ENCODE results near the gene ABHD16A. TPM values are rescaled to one million over a fixed set of nuclear protein-coding genes. Genes with fewer than 3 reads are reported as not detected.

Gene ABHD16A
- polyA plus RNA-seq, 10 donors, result 36.3 to 50.0 (median 39.2) TPM

- no peak for DNase-seq
These were observed 31.2 kb upstream of the ABHD16A start for GRCh38 chr6:31734247-31734820.

- DNase-seq, result no peak
These were observed 30.6 kb upstream of the ABHD16A start for GRCh38 chr6:31733734-31734133.

GRCh38 chr6:31732029-31732428, 28.9 kb upstream of the ABHD16A start:
- no peak for DNase-seq

DNA sequence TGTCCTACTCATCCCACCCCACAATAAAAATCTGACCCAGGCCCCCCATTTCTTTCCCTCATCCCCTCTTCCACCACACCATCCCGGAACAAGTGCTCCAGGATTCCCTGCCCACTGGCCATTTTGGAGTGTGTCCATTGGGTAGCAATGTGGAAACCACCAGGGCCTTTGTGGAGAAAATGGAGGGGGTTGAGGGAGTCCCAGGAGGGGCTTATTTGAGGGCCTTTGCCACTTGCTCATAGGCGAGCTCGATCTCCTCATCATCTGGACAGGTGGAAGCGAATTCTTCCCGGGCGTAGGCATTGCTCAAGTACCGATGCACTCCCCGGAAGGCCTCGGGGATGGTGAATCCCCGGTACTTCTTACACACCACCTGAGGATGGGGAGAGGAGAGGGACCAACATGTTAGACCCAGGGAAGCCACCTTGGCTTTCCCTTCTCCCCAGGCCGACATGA, 27.5 kb upstream of the ABHD16A start:
- no peak for DNase-seq

- DNase-seq, result peak; percentile 91 to 97 (median 97)
These were observed 27.0 kb upstream of the ABHD16A start for GRCh38 chr6:31729979-31730630.

DNA sequence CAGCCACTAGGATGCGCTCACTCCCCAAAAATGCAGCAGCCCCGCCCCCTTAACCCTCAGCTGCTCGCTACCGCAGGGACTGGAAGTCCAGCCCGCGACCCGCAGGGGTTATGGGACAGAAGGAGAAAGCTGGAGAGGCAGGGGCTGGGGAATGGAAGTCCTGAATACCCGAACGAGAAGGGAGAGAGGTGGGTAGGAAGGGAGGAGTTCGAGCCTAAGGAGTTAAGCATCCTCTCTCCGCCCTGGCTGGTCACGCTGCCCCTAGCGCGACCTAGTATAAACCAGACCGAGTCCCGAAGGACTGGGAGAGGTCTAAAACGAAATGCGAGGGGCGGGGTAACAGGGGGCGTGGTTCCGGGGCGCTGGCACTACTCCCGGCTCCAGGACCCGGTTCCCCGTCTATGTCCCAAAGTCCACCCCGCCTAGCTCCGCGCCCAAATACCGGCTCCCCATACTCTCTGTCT, 26.4 kb upstream of the ABHD16A start:
- DNase-seq, result peak; percentile 90 to 97 (median 93)

DNA sequence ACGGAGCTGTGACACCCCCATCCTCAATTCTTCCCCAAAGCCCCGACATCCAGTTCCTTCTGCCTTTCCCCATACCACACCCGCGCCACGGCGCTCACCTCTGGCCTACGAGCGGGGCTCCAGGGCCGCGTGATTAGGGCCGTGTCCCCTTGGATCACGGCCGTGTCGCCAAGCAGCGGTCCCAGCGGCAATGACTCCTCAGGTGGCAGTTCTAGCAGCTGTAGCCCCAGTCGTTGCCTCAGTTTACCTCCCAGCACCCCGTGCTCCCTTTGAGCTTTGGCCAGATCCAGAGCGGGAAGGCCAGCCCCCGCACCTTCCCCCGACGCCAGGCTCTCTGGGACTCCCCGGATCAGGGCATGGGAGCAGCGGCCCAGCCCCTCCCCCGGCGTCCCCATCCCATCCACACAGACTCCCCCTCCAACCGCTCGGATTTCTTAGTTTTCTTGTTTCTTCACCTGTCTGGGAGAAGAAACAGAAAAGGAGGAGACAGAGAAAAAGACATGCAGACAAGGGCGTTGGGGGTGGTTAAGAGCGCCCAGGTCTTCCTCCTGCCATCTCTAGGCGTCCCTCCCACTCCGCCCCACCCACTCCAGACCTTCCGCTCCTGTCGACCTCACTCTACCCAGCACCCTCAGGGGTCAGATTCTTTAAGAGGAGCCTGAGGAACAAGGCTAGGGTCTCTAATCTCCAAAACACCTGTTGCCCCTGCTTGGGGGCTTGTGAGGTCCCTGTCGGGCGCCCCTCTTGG, 25.8 kb upstream of the ABHD16A start, which contains the start of gene DDAH2:
TSS of gene DDAH2 (minus strand) at position 533 of the 748 bp plus-strand sequence. CDS start at position 395, 138 bp downstream.
- peak in 1 of 3 donors; percentile 47 for DNase-seq

DNA sequence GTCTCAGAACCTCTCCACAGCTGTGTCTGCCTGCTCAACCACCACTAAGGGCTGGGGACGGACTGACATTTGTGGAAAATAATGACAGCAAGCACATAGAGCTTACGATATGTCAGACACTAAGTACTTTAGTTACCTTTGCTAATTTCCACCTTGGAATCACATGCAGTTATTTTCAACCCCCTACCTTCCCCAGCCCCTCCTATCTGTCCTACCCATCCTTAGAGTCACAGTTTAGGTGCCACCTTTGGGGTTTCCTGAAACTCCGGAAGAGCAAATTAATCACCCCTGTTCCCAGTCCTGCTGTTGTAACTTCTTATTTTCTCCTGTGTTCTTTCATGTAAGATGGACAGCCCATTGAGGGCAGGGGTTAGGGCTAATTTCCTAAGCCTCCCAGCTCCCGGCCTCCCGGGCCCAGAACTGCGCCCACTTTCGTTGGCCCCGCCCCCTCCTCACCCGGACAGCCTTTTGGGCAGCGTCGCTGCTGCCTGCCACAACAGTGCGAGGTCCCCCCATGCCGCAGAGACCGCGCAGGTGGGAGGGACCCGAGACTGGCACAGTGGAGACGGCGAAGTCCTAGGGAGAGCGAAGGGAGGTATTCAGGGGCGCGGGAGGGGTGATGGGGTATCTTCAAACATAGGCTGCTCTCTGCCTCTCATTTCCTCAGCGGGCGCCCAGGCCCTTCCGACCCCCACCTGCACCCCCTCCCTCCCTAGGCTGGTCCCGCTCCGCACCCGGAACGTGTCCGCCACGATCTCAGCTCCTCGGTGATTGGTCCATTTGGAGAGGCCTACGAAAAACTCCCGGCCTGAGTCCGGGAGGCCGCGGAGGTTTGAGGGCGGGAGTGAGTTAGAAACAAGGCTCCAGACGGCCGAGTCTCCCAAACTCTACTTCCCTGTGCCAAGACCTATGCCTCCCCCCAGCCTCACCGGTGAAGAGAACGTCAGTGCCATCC, 24.9 kb upstream of the ABHD16A start:
- peak in 1 of 3 donors; percentile 11 for DNase-seq

GRCh38 chr6:31727034-31727716, 24.1 kb upstream of the ABHD16A start:
- peak in 1 of 3 donors; percentile 37 for DNase-seq

DNA sequence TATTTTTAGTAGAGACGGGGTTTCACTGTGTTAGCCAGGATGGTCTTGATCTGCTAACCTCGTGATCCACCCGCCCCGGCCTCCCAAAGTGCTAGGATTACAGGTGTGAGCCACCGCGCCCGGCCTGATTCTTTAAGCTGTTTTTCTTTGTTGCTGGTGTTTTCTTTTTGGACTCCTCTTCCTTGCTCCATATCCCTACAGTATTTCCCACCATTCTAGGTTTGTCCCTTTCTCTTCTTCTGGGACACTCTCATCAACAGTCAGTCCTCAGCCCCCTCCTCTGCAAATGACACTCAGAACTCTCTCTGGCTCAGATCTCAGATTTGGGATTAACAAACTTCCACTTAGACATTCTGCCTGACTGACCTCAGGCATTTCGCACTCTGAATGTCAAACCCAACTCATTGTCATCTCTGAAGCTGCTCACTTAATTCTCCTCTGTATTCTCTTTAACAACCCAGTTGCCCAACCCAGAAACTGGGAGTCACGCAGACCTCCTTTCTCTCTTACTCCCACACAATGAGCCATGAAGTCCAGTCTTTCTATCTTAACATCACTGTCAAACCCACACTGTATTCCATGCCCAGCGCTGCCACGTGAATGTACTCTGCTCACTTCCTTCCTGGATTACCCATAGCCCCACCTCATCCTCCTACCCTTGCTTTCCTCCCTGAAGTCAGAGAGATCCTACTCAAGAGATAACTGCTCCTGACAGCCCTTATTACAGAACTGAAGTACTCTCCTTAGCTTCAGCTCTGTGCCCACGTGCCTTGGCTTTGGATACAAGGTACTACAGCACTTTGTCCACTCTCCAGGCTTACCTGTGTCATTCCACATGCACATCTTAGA, 22.6 kb upstream of the ABHD16A start:
- peak in 1 of 3 donors; percentile 14 for DNase-seq

DNA sequence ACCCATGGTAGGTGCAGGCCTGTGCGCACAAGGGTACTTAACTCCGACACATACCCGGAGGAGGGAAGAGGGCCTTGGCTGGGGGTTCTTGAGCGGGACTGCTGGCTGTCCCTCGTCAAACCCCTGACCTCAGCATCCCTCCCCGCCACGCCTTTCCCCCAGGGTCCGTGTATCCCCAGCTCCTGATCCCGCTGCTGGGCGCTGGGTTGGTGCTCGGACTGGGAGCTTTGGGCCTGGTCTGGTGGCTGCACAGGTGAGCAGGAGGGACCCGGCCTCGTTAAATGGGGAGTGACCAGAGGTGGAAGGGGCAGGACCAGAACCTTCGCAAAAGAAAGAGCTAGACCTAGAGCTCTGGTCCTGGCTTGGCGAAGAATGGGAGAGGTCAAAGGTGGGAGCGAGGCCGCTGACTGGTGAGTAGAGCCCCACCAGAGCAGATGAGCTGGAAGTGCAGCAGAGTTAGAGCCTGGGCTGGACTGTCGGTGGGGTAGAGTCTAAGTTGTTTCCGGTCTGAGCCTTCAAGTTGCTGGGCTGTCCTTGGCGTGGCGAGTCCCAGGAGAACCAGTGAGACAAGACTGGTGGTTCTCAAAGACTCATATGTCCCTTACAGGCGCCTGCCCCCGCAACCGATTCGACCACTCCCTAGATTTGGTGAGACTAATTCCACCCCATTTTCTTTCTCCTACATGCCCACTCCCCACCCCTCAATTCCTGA, 21.0 kb upstream of the ABHD16A start:
- DNase-seq, result peak in 1 of 3 donors; percentile 13

DNA sequence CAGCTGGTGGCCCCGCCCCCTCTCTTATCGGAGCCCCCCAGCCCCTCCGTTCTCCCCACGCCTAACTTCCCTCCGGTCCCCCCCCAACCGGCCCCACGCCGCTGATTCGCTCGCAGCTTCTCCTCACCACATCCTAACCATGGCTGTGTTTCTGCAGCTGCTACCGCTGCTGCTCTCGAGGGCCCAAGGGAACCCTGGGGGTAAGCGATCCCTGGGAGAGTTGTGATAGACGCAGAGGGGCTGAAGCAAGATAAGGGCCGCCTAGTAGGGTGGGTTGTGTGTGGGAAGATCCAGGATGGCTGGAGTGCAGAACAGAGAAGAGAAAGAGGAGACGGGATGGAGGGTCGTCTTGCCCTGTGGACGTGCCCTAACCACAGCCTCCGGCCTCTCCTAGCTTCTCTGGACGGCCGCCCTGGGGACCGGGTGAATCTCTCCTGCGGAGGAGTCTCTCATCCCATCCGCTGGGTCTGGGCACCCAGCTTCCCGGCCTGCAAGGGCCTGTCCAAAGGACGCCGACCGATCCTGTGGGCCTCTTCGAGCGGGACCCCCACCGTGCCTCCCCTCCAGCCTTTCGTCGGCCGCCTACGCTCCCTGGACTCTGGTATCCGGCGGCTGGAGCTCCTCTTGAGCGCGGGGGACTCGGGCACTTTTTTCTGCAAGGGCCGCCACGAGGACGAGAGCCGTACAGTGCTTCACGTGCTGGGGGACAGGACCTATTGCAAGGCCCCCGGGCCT, 20.3 kb upstream of the ABHD16A start, which contains the start of gene MPIG6B:
TSS of gene MPIG6B (plus strand) at position 129 of the 735 bp plus-strand sequence. CDS start at position 140, 11 bp downstream.
- DNase-seq, result no peak

DNA sequence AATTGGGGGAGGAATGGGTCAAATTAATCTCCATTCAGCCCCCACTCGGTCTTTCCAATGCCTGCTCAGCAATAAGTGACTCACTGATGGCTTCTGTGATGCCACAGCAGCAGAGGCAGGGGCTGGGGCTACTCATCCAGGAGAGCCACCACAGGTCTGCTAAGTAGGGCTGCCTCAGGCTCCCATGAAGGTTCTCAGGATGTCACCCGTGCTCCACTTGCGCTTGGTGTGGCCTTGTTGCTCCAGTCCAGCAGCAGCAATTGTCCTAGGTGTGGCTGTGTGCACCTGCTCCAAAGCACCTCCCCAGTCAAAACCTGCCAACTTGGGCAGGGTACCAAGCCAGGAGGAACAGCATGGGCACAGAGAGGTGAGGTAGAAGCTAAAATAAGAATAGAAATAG, 19.0 kb upstream of the ABHD16A start:
- DNase-seq, result no peak

DNA sequence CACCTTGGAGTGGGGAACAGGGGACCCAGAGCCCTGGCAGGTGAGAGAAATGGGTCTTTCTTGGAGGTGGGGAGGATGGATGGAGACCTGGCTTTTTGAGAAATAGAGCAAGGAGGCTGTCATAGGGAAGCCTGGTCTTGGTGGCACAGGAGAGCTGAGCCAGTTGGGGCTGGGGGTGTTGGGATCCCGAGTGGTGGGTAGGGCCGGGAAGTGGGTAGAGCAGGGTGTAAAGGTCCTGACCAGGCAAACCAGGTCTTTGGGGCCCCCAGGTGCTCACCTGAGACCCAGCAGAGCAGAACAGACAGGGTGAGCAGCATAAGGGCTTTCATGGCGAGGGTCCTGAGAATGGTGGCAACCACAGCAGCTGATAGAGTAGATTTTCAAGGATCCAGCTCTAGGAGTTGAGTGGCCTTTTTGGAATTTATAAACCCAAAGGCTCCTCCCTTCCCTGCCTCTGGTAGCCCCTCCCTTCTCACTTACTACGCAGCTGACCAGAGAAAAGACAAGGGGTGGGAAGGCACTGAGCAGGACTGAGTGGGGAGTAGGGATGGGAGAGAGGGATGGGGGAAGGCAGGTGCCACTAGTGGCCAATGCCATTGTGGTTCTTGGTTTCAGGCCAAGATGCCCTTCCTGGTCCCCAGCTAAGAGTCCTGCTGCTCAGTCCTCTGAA, 18.4 kb upstream of the ABHD16A start, which contains the start of gene LY6G6C:
TSS of gene LY6G6C (minus strand) at position 396 of the 670 bp plus-strand sequence. CDS start at position 329, 67 bp downstream.
- DNase-seq, result no peak

DNA sequence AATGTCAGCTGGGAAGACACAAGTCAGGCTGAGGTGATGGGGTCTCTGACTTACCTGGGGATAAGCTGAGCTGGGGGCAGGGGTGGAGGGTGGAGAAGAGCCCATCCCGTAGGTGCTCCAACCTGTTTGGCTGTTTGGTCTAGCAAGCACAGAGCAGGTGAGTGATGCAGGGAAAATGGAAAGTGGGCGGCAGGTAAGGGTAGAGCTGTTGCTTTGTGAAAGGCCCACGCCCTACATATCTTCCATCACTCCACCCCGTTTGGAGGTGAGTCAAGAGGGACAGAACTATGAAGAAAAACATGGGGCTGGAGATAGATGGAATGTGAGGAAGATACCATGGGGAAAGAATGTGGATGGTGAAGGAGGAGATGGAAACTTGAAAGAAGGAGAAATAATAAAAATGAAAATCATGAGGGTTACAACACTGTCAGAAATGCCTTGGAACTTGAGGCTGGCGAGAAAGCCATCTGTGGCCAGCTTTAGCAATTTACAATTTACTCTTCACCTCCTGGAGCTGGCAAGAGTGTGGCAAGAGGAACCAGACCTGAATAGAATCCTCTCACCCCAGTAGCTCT, 17.2 kb upstream of the ABHD16A start:
- no peak for DNase-seq

- DNase-seq, result no peak
These were observed 15.9 kb upstream of the ABHD16A start for GRCh38 chr6:31719001-31719400.

GRCh38 chr6:31718265-31718664, 15.1 kb upstream of the ABHD16A start:
- no peak for DNase-seq

Measured in muscle of back (tissue), 11 donors.